SK-N-SH (cell line): ENCODE measurements around the gene GPT2. TPM values are rescaled to one million over a fixed set of nuclear protein-coding genes. Genes with fewer than 3 reads are reported as not detected.

Source experiments
- CTCF ChIA-PET: fragments of 300-600, 350-600 bp; formaldehyde crosslinking; extraction: SDS; loops from one replicate; lab custom pipeline; 2021; lab: Yijun Ruan, JAX
- POLR2A ChIA-PET: fragments of 350-600 bp; sonication (Branson Sonifier 250); formaldehyde crosslinking; extraction: SDS; loops from one replicate; lab custom pipeline; 2020; ENCODE audit warnings: antibody characterized with exemption, inconsistent platforms; lab: Yijun Ruan, JAX
- DNase-seq: peaks from one replicate; pipeline ENCODE4 v3.0.0; 2012
- H2AFZ ChIP-seq: fragments of 200-600 bp; sonication (generic); 2 replicates; pipeline ENCODE4 v1.8.1; 2016; ENCODE audit warnings: antibody characterized with exemption, mild to moderate bottlenecking, low read depth
- H3F3A ChIP-seq: fragments of 200-600 bp; sonication (generic); replicated peaks from 2 replicates; pipeline ENCODE3; 2016; ENCODE audit warnings: antibody characterized with exemption, mild to moderate bottlenecking; ENCODE audit not compliant: insufficient read depth
- H3K27ac ChIP-seq, 2 experiments: fragments of 200-500 bp in 1 of 2; fragments of 200-600 bp in 1 of 2; sonication (Bioruptor generic) in 1 of 2; sonication (generic), shearing (Covaris generic) in 1 of 2; 2 replicates each; pipeline versions ENCODE4 v1.5.1 to v1.6.1; 2014 to 2016; ENCODE audit warnings: low read depth in 2 of 2, inconsistent platforms in 1 of 2, low read length in 1 of 2, mild to moderate bottlenecking in 1 of 2, mixed read lengths in 1 of 2
- H3K27me3 ChIP-seq: fragments of 200-600 bp; sonication (generic), shearing (Covaris generic); 2 replicates; pipeline ENCODE4 v1.6.1; 2016; ENCODE audit warnings: mixed run types; ENCODE audit not compliant: insufficient read depth
- H3K36me3 ChIP-seq, 2 experiments: fragments of 200-500 bp in 1 of 2; fragments of 200-600 bp in 1 of 2; sonication (Bioruptor generic) in 1 of 2; sonication (generic) in 1 of 2; replicated peaks in 1 of 2; 2 replicates each; pipeline versions ENCODE3 to v1.5.1; 2014 to 2016; ENCODE audit warnings: low read length in 1 of 2, mild to moderate bottlenecking in 1 of 2; ENCODE audit not compliant: insufficient read depth in 2 of 2, control insufficient read depth in 1 of 2
- H3K4me1 ChIP-seq, 2 experiments: fragments of 200-500 bp in 1 of 2; fragments of 200-600 bp in 1 of 2; sonication (Bioruptor generic) in 1 of 2; sonication (generic), shearing (Covaris generic) in 1 of 2; 2 replicates each; pipeline versions ENCODE4 v1.5.1 to v1.6.1; 2014 to 2016; ENCODE audit warnings: low read depth in 1 of 2, low read length in 1 of 2, mixed run types in 1 of 2; ENCODE audit not compliant: insufficient read depth in 2 of 2, control insufficient read depth in 1 of 2
- H3K4me2 ChIP-seq: fragments of 200-600 bp; sonication (generic), shearing (Covaris generic); 2 replicates; pipeline ENCODE4 v1.6.1; 2017; ENCODE audit warnings: mixed run types
- H3K4me3 ChIP-seq, 2 experiments: fragments of 200-500 bp in 1 of 2; fragments of 200-600 bp in 1 of 2; sonication (Bioruptor generic) in 1 of 2; sonication (generic), shearing (Covaris generic) in 1 of 2; 2 replicates each; pipeline versions ENCODE4 v1.5.1 to v1.8.1; 2014 to 2016; ENCODE audit warnings: low read depth in 2 of 2, inconsistent platforms in 1 of 2, low read length in 1 of 2, mild to moderate bottlenecking in 1 of 2, mixed read lengths in 1 of 2, moderate library complexity in 1 of 2
- H3K79me2 ChIP-seq: fragments of 200-600 bp; sonication (generic); 2 replicates; pipeline ENCODE4 v1.8.1; 2017; ENCODE audit warnings: mild to moderate bottlenecking; ENCODE audit not compliant: insufficient read depth
- H3K9ac ChIP-seq: fragments of 200-600 bp; sonication (generic); 2 replicates; pipeline ENCODE4 v1.6.1; 2017; ENCODE audit warnings: mixed run types
- H3K9me2 ChIP-seq: fragments of 200-600 bp; sonication (generic); 2 replicates; pipeline ENCODE4 v1.6.1; 2017; ENCODE audit warnings: mixed run types
- H3K9me3 ChIP-seq: fragments of 200-600 bp; sonication (generic); 2 replicates; pipeline ENCODE4 v1.6.1; 2017; ENCODE audit warnings: mixed run types, mild to moderate bottlenecking, moderate library complexity
- H4K20me1 ChIP-seq: fragments of 200-600 bp; sonication (generic); 2 replicates; pipeline ENCODE4 v1.6.1; 2017; ENCODE audit warnings: mild to moderate bottlenecking, mixed run types; ENCODE audit not compliant: insufficient read depth
- EP300 ChIP-seq, 2 experiments: IDR thresholded peaks; 2 replicates each; pipeline versions ENCODE4 v1.4.0 to v1.6.1; 2012; ENCODE audit warnings: borderline replicate concordance in 1 of 2, low read depth in 1 of 2, low read length in 1 of 2
- EZH2phosphoT487 ChIP-seq: fragments of 200-600 bp; sonication (generic); IDR thresholded peaks from 2 replicates; pipeline ENCODE4 v1.6.1; 2017; ENCODE audit warnings: low read depth, mixed run types, mild to moderate bottlenecking, antibody characterized with exemption, moderate library complexity, borderline replicate concordance
- FOXM1 ChIP-seq: IDR thresholded peaks from 2 replicates; pipeline ENCODE4 v1.4.0; 2012; ENCODE audit warnings: low read depth, mild to moderate bottlenecking
- RCOR1 ChIP-seq: fragments of 150-350 bp; IDR thresholded peaks from 2 replicates; pipeline ENCODE4 v1.6.1; 2017; ENCODE audit warnings: antibody characterized with exemption, low read length
- SMC3 ChIP-seq: IDR thresholded peaks from 2 replicates; pipeline ENCODE4 v1.6.1; 2012; ENCODE audit warnings: low read depth, low read length, improper control_type of control experiment
- TCF12 ChIP-seq: IDR thresholded peaks from 2 replicates; pipeline ENCODE4 v1.4.0; 2012
- WGBS: methylation state at CpG from one replicate; pipeline ENCODE4 v1.1.6; 2017; ENCODE audit warnings: low lambda C conversion rate; 5-methylcytosine and 5-hydroxymethylcytosine counted together
- polyA plus RNA-seq, 3 experiments: library from polyadenylated mRNA; depleted of rRNA; stranded (reverse); fragments of >200 nt; gene quantifications; 2 replicates each; pipeline ENCODE4 v1.2.3, GENCODE V29; 2012

The GPT2 gene
- polyA plus RNA-seq, 1 of the 3 experiments (the other 2 are of a cell fraction) = 19.9 TPM

- ChIA-PET POLR2A (interaction anchor here (1.1 kb wide), 1 partner anchor 173 kb away, joined by 3 read pairs; no protein-coding TSS in a partner anchor), CTCF (interaction anchor here (0.5 to 2.4 kb wide), 4 partner anchors 17 to 168 kb away, joined by 3 to 8 read pairs (median 3); no protein-coding TSS in a partner anchor)
- peaks cover 79% of the 10 kb centered on the region for H3K79me2 ChIP-seq
- H3K36me3 ChIP-seq = peaks cover 61 to 80% of the 10 kb centered on the region in 2 experiments
- no peak overlapping the region for H2AFZ ChIP-seq
- no peaks in the 10 kb centered on the region for H3K9me2 ChIP-seq
- H3K9me3 ChIP-seq = no peaks in the 10 kb centered on the region
- peaks cover 9% of the 10 kb centered on the region for H3F3A ChIP-seq
- peaks cover 1 to 6% of the 10 kb centered on the region in 2 experiments; a peak in 3 of 4 replicates for H3K4me1 ChIP-seq
- H3K9ac ChIP-seq = no peak overlapping the region
- peaks cover 37% of the 10 kb centered on the region for H4K20me1 ChIP-seq
- no peak overlapping the region for H3K27ac ChIP-seq
- no peak for TF ChIP-seq RCOR1
- no peak for TF ChIP-seq FOXM1
- no peak overlapping the region for H3K4me2 ChIP-seq
- no peak for DNase-seq
- no peak overlapping the region for H3K4me3 ChIP-seq
- no peaks in the 10 kb centered on the region for H3K27me3 ChIP-seq
- WGBS = 93% methylated on average over 2 of the region's 2 CpGs
Observed at GRCh38 chr16:46968063-46968435, 83.9 kb downstream of the GPT2 start.

- Histone ChIP-seq H2AFZ (no peak overlapping the region), H3F3A (peaks cover 11% of the 10 kb centered on the region), H3K4me2 (peak overlapping the region; percentile 45; the same call in 1 of the 2 replicates), H3K79me2 (peaks cover 76% of the 10 kb centered on the region), H3K9me2 (no peaks in the 10 kb centered on the region), H3K4me3 (no peak overlapping the region), H3K4me1 (peaks cover 10 to 13% of the 10 kb centered on the region in 2 experiments; a peak in 3 of 4 replicates), H3K9ac (no peak overlapping the region), H4K20me1 (peaks cover 32% of the 10 kb centered on the region), H3K36me3 (peaks cover 42 to 59% of the 10 kb centered on the region in 2 experiments), H3K27ac (no peak overlapping the region), H3K27me3 (no peaks in the 10 kb centered on the region), H3K9me3 (no peaks in the 10 kb centered on the region)
- ChIA-PET CTCF (interaction anchor here (0.9 to 3.8 kb wide), 3 partner anchors 22 to 1195 kb away, joined by 3 to 16 read pairs (median 6); no protein-coding TSS in a partner anchor), POLR2A (no interaction called here)
- 95% methylated on average over 2 of the region's 2 CpGs for WGBS
- DNase-seq = no peak
- no peak for TF ChIP-seq TCF12
- TF ChIP-seq RCOR1 = no peak
- no peak for TF ChIP-seq EP300 (IDR thresholded peaks at IDR 0.05; ENCODE audit: borderline replicate concordance in 1 of 2, low read depth in 1 of 2, low read length in 1 of 2)
- TF ChIP-seq EZH2phosphoT487 = no peak
Observed at GRCh38 chr16:46970089-46970488, 85.9 kb downstream of the GPT2 start.

DNA sequence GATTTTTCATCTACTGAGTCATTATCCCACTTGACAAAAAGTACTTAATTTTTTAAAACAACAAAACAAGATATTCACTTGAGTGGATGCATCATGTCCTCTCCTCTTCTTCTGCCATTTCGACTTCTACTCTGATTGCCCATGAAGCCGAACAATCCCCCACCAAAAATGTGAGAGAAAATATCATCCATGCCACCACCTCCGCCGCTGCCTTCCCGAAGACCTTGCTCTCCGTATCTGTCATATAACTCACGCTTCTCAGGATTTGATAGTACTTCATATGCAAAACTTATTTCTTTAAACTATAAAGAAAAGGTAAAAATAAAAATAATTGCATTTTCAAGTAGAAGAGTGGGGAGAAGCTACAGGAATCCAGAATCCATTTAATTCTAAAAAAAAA lies 87.1 kb downstream of the GPT2 start:
- Histone ChIP-seq H3K9me2 (no peaks in the 10 kb centered on the region), H3K9me3 (no peaks in the 10 kb centered on the region), H3K4me1 (peaks cover 10 to 13% of the 10 kb centered on the region in 2 experiments; a peak in 3 of 4 replicates), H4K20me1 (peaks cover 32% of the 10 kb centered on the region), H3K36me3 (peaks cover 35 to 47% of the 10 kb centered on the region in 2 experiments), H3K79me2 (peaks cover 76% of the 10 kb centered on the region)
- POLR2A ChIA-PET = no interaction called here
- TF ChIP-seq SMC3 = no peak
- TF ChIP-seq, all 33 proteins: peak for 0
- Histone ChIP-seq H2AFZ (no peak overlapping the region), H3K9ac (no peak overlapping the region; the same call in 1 of the 2 replicates), H3K4me3 (no peak overlapping the region), H3F3A (peaks cover 11% of the 10 kb centered on the region), H3K27ac (no peak overlapping the region), H3K27me3 (no peaks in the 10 kb centered on the region), H3K4me2 (peak overlapping the region; percentile 91)
- CTCF ChIA-PET = interaction anchor here (1.1 to 3.8 kb wide), 6 partner anchors 23 to 1194 kb away, joined by 3 to 16 read pairs (median 5); partner anchors contain the start of gene GPT2
- WGBS = 89% methylated on average over 7 of the region's 7 CpGs
- DNase-seq = no peak
